ENCODE results near the gene FBXL19. TPM values are rescaled to one million over a fixed set of nuclear protein-coding genes. Genes with fewer than 3 reads are reported as not detected.
A peak's percentile ranks its signal among the peaks of the same experiment; 100 is the strongest.
"Not testable (repeated sequence)": the region's sequence is repeated elsewhere in the genome, so short reads cannot be mapped to it uniquely, and the experiment has no call there.

The FBXL19 gene
- total RNA-seq, 1 experiment from 2014 or later = 70.8 TPM

DNA sequence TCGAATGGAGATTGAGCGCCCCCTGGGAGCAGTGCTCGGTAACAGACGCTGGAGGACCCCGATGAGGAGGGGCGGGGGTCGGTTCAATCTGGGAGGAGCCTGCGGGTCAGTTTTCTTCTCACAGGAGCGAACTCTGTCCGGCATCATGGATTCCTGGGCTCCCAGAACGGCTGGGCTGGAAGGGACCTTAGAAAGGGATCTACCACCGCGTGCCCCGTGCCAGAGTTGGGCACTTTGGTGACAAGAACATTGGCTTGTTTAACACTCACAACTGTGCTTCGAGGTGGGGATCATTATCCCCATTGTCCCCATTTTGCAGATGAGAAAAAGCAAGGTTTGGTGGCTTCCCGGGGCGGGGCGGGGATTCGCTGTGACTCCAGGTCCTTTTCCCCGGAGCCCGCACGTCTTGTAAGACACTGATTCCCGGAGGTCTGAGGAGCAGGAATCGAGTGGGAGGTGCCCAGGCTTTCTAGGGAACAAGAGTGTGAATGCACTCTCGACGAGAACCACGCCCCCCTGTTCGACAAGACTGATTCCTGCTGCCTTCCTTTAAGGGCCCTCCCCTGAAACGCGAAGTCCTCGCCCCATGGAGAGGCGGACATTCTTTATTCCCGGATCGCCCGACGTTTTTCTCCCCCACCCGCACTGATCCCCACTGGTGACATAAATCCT lies 1.5 kb upstream of the FBXL19 start:
- peak; percentile 71 for DNase-seq (ENCODE audit: low read depth)

DNA sequence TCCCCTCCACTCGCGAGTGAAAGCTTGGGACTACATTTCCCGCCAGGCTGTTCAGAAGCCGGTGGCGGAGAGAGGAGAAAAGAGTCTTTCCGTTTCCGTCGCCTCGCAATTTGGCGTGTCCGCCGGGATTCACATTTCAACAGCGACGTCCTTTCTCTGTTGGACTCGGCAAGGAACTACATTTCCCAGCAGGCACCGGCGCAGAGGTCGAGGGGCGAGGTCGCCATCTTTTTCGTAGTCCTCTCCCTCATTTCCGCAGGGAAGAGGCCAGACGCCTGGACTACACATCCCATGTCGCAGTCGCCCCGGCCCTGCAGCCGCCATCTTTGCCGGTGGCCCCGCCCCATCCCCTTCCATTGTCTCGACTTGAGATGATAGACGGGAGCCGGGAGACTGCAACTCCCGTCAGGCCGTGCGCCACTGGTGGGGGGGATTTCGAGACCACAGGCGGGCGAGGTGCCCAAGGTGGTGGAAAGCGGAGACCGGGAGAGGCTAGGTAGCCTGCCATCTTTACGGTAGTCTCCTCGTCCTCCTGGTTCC lies 882 bp upstream of the FBXL19 start:
- DNase-seq (ENCODE audit: low read depth) = peak; percentile 100

DNA sequence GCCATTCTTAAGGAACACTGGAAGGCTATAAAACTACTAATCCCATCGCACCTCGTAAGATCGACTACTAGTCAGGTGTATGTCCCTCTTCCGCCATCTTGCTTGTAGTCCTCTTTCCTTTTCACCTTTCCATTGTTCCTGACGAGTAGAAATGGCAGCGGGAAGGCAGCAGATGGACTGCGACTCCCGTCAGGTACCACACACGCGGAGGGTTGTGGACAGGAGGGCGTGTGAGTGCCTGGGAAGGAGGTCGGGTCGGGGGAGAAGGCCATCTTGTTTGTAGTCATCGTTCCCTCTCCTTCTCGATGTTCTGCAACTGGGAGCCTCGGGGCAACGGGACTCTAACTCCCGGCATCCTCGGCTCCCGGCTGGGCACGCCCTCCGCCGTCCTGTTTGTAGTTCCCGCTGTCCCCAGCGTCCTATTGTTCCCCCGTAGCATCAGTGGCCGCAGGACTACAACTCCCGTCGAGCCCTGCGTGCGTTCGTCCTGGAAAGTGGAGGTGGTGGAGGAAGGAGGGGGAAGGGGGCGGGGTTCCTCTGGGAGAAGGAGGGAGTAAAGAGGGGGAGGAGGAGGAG lies 324 bp upstream of the FBXL19 start:
- DNase-seq (ENCODE audit: low read depth) = peak; percentile 100

DNA sequence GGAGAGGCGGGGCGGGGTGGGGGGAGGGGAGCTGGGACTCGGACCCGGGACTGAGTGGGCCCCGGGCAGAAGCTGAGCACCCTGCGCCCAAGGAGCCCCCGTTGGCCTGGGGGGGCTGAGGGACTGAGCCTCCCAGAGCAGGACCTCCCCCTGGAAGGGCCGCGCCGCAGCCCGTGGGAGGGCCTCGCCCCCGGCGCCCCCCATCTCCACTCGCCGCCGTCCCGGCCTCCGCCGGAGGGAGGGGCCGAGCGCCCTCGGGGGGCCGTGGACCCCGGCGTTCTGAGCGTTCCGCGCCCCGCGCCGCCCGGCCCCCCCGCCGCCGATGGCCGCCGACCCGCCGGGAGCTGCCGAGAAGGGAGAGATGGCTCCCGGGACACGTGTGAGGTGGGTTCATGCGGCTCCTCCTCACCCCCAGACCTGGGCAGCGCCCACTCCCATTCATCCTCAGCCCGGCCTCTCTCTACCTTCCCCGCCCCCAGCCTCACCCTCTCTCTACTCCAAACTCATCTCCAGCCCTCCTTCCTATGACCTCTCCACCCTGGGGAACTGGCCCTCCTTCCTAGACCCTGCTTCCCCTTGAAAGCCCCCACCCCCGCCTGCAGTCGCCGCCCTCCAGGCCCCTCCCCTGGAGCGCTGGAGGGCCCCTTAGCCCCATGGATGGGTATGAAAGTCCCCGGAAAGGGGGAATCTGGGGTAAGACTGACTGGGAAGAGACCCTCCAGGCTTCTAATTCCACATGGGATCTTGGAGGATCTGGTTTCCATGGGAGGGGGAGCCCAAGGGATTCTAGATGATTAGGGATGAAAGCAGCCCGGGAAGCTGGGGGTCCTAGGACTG lies 922 bp downstream of the FBXL19 start:
- no peak for DNase-seq (ENCODE audit: low read depth)

GRCh38 chr16:30924913-30925631 lies 1.7 kb downstream of the FBXL19 start:
- DNase-seq (ENCODE audit: low read depth) = no peak

- no peak for DNase-seq (ENCODE audit: low read depth)
Observed at GRCh38 chr16:30925632-30925987, 2.2 kb downstream of the FBXL19 start.

- no peak for DNase-seq (ENCODE audit: low read depth)
Observed at GRCh38 chr16:30925995-30926811, 2.8 kb downstream of the FBXL19 start.

- DNase-seq (ENCODE audit: low read depth) = no peak
Observed at GRCh38 chr16:30926937-30927788, 3.8 kb downstream of the FBXL19 start.

DNA sequence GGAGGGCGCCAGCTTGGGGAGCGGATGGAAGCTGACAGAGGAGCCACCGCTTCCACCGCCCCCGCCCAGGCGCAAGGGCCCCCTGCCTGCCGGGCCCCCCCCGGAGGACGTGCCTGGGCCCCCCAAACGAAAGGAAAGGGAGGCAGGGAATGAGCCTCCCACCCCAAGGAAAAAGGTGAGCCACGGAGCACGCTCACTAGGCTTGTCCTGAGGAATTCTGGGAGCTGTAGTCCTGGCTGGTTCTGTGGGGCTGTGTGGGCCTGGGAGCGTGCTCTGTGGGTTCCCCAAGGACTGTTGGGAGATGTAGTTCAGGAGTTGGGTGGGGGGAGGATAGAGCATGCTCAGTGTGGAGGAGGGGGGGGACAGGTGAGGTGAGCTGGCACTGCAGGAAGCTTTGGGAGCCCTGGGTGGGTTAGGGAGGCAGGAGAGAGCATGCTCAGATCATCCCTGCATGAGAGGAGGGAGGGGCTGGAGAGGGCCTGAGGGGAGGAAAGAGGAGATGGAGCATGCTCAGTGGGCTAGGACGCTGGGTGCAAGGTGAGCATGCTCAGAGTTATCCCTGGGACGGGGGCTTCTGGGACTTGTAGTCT lies 4.5 kb downstream of the FBXL19 start:
- peak; percentile 68 for DNase-seq (ENCODE audit: low read depth)

DNA sequence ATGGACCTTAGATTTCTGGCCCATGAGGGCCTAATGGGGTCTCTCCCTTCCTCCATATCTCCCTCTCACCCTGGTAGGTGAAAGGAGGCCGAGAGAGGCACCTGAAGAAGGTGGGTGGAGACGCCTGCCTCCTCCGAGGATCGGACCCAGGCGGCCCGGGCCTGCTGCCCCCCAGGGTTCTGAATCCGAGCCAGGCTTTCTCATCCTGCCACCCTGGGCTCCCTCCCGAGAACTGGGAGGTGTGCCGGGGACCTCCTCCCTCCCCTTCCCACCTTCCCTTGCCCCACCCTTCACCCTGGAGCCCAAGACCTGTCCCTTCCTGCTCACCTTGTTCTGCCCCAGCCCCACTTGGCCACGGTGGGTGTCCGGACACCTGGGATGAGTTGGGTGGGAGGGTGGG lies 5.0 kb downstream of the FBXL19 start:
- no peak for DNase-seq (ENCODE audit: low read depth)

GRCh38 chr16:30929167-30929566 lies 5.8 kb downstream of the FBXL19 start:
- DNase-seq (ENCODE audit: low read depth) = no peak

GRCh38 chr16:30930160-30930571 lies 6.8 kb downstream of the FBXL19 start:
- DNase-seq (ENCODE audit: low read depth) = no peak

GRCh38 chr16:30931068-30931650 lies 7.8 kb downstream of the FBXL19 start:
- no peak for DNase-seq (ENCODE audit: low read depth)

GRCh38 chr16:30934827-30935557 lies 11.6 kb downstream of the FBXL19 start:
- DNase-seq (ENCODE audit: low read depth) = peak; percentile 59

DNA sequence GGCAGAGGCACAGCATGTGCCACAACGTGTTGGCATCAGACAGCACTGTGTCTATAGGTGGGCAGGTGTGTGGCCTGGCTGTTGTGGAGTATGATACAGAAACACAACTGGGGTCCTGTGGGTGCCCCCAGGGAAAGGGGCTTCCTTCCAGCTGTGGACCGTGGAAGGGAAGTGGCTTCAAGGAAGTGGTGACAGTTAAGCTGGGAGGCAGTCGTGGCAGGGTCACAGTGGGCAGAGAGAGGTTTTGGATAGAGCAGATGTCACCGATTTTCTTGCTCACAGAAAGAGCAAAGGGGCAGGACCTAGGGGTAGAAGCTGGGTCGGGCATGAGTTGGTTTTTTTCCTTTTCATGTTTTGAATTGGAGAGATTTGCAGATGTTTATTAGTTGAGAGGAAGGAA lies 14.3 kb downstream of the FBXL19 start:
- DNase-seq (ENCODE audit: low read depth) = no peak

GRCh38 chr16:30939571-30939970 lies 16.2 kb downstream of the FBXL19 start:
- DNase-seq (ENCODE audit: low read depth) = not testable (repeated sequence)

DNA sequence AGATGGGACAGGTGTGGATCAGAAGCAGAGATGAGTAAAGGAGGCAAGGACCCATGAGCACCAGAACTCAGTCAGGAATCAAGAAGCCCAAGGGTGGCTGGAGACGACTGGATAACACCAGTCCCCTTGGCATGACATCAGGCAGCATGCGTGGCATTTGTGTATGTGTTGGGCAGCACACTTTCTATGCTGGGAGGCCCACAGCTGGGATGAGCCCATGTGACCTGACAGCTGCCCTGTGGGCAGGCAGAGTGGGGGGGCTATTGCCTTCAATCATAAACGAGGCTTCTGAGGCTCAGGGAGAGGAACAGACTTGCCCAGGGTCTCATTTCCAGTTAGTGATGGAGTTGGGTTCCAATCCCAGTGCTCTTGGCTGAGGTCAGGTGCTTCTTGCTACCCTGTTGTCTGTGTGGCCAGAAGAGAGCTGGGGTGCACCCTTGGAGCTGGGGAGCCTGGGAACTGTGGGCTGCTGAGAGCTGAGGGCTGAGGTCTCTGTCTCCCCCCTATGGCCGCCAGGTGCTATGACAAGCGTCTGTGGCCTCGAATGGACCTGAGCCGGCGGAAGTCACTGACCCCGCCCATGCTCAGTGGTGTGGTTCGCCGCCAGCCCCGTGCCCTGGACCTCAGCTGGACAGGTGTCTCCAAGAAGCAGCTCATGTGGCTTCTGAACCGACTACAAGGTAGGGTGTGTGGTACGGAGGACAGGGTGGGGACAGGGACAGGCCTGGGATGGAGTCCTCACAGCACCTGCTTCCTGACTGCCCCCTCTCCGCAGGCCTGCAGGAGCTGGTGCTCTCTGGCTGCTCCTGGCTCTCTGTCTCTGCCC lies 18.4 kb downstream of the FBXL19 start:
- peak; percentile 81 for DNase-seq (ENCODE audit: low read depth)
